Heart left ventricle (tissue), 13 donors: ENCODE data around the gene RIMS3.
"Not testable (repeated sequence)": the region's sequence is repeated elsewhere in the genome, so short reads cannot be mapped to it uniquely, and the experiment has no call there.

Experiments
- CTCF ChIP-seq, 12 donors: fragments of 200-600 bp; sonication (generic) in 4 of 12; IDR thresholded peaks; one replicate each; pipeline versions ENCODE4 v1.5.0 to v1.8.0; 2018 to 2022; ENCODE audit warnings: antibody characterized with exemption in 12 of 12, mild to moderate bottlenecking in 5 of 12
- POLR2A ChIP-seq, 2 donors: fragments of 450-650 bp; IDR thresholded peaks; one replicate each; pipeline ENCODE4 v1.6.1; 2017; ENCODE audit warnings: antibody characterized with exemption in 2 of 2, mild to moderate bottlenecking in 2 of 2, moderate library complexity in 2 of 2
- donor health status: ischemic (EF 13 %, LVEDD 7.1; RV severe dilation, severe dysfunction).
- donor health status: DM: no; HTN: yes; CAD: no.
- donor health status: DM: no; HTN: no; CAD: no.
- donor health status: ischemic (EF 25% LVEDD 6.9; RV normal size, moderate dysfunction).
- donor health status: ischemic (EF 25% LVEDD 5.7; RV mildly dilated, moderate dysfunction).
- donor health status: ischemic (EF 35%, LVEDD 5.7; RV mildly dilated, moderate dysfunction).
- donor health status: nonischemic (EF 11% LVEDD 7.7; RV severe dilation, severe dysfunction).
- donor health status: DM: yes; HTN: yes; CAD: no.
- donor health status: PGD.
- donor health status: ischemic (EF 29% LVEDD 5.4; RV normal size, mild dysfunction).
- donor health status: nonischemic (EF 23%, LVEDD 6.1; RV moderate dilation, normal function).

DNA sequence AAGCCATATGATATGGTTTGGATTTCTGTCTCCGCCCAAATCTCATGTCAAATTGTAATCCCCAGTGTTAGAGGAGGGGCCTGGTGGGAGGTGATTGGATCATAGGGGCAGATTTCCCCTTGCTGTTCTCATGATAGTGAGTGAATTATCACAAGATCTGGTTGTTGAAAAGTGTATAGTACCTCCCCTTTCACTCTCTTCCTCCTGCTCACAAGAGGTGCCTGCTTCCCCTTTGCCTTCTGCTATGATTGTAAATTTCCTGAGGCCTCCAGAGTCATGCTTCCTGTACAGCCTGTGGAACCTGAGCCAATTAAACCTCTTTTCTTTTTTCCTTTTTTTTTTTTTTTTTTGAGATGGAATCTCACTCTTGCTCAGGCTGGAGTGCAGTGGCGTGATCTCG is 90.7 kb downstream of the RIMS3 start:
- not testable (repeated sequence) for TF ChIP-seq CTCF, POLR2A (IDR thresholded peaks at IDR 0.05)
